NCI-H526 treated with DMSO at 0.1 percent for 48 hours (cell line): Measurements from ENCODE around the gene SSNA1.
"Not testable (repeated sequence)": the region's sequence is repeated elsewhere in the genome, so short reads cannot be mapped to it uniquely, and the experiment has no call there.

Source experiments
- DNase-seq: peaks from one replicate; lab custom pipeline; 2025; lab: John Stamatoyannopoulos, UW

Gene SSNA1

DNA sequence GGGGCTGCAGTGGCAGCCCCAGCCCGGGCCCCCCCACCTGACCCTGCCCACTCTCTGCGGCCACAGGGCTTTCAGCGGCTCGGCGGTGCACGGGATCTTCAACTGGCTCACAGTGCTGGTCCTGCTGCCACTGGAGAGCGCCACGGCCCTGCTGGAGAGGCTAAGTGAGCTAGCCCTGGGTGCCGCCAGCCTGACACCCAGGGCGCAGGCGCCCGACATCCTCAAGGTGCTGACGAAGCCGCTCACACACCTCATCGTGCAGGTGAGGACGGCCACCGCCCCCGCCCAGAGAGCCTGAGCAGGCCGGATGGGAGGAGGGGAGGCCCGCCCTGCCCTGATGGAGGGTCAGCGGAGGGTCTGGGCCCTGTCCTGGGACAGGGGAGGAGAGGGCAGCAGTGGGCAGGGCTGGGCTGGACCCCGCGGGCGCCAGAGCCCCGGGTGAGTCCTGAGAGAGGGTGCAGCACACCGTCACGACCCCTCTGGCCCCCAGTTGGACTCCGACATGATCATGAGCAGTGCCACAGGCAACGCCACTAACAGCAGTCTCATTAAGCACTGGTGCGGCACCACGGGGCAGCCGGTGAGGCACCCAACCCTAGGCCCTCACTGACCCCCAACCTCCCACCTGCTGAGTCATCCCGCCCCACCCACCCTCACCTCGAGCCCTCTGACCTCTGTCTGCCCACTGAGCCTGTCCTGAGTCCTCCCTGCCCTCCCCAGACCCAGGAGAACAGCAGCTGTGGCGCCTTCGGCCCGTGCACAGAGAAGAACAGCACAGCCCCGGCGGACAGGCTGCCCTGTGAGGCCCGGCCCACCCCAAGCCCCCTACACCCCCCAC, 44.9 kb downstream of the SSNA1 start:
- DNase-seq = no peak

DNA sequence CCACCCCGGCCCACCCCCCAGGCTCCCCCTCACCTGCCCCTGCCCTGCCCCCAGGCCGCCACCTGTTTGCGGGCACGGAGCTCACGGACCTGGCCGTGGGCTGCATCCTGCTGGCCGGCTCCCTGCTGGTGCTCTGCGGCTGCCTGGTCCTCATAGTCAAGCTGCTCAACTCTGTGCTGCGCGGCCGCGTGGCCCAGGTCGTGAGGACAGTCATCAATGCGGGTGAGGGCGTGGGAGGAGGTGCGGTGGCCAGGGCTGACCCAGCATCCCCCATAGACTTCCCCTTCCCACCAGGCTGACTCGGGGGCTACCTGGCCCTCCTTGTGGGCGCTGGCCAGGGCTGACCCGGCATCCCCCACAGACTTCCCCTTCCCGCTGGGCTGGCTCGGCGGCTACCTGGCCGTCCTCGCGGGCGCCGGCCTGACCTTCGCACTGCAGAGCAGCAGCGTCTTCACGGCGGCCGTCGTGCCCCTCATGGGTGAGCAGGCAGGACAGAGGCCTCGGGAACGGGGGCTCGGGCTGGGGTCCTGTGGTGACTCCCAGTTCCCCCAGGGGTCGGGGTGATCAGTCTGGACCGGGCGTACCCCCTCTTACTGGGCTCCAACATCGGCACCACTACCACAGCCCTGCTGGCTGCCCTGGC, 45.7 kb downstream of the SSNA1 start:
- no peak for DNase-seq

DNA sequence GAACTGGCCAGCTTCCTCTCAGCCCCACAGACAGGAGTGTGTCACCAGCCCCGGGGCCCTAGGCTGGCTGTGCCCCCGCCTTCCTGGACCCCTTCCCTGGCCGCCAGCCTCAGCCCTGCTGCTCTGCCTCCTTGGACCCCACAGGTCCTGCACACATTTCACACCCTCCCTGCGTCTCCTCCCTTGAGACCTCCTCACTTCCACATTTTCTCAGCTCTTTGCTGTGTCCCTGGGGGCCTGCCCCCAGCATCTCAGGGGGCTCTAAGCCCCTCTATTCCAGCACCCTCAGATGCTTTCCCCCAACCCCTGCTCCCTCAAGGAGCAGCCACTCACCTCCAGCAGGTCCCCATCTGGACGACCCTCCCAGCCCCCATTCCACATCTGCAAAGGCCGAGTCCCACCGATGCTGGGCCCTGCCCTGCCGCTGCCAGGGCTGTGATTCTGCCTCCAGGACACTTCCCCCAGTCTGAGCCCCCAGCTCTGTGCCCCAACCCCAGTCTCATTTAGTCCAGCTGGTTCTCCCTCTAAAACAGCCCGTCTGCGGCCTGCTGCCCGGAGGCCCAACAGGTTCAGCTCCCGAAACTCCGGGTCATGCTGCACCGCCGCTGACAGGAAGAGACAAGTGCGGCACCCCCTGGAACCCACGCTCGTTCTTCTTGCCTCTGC, 46.4 kb downstream of the SSNA1 start:
- DNase-seq = no peak

DNA sequence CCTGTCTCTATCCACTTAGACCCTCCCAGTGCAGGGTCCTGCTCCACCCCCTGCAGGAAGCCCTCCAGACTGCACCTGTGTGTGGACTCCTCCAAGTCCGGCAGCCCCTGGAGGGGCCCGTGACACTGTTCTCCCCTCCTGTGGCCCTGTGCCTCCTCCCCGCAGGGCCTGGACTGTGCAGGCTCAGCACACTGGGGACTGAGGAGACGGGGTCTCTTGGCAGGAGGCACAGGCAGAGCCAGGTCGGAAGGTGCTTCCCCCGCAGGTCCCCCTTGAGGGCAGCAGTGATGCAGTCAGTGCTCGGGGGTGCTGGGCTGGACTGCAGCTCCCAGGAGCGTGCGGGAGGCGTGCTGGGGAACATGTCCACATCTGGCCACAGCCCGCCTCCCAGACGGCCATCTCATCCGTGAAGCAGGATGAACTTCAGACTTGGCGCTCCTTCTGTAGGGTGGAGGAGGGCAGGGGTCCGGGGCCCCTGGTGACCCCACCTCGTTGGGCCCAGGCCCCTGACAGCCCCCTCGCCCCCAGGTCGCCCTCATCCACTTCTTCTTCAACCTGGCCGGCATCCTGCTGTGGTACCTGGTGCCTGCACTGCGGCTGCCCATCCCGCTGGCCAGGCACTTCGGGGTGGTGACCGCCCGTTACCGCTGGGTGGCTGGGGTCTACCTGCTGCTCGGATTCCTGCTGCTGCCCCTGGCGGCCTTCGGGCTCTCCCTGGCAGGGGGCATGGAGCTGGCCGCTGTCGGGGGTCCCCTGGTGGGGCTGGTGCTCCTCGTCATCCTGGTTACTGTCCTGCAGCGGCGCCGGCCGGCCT, 47.2 kb downstream of the SSNA1 start:
- DNase-seq = no peak

DNA sequence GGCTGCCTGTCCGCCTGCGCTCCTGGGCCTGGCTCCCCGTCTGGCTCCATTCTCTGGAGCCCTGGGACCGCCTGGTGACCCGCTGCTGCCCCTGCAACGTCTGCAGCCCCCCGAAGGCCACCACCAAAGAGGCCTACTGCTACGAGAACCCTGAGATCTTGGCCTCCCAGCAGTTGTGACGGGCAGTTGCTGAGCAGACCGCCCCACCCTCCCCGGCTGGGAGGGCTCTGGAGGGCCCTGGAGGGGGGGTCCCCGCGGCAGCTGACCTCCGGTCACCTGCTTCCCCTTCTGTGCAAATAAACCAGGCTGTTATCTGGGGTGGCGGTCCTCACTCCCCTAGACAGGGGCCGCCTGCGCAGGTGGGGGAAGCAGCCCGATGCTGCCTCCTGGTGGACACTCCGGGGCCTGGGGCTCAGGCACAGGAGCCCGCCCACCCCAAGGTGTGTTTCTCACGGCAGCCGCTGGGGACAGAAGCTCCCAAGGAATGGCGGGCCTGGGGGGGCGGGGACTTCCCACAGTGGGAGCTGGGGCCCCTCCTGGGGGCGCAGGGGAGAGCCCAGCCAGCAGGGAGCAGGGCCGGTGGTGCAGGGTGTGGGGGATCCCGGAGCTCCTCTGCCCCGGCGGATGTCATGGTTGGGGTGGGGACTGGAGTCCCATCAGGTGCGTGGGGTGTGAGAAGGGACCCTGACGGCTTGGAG, 47.9 kb downstream of the SSNA1 start:
- DNase-seq = peak; percentile 12

DNA sequence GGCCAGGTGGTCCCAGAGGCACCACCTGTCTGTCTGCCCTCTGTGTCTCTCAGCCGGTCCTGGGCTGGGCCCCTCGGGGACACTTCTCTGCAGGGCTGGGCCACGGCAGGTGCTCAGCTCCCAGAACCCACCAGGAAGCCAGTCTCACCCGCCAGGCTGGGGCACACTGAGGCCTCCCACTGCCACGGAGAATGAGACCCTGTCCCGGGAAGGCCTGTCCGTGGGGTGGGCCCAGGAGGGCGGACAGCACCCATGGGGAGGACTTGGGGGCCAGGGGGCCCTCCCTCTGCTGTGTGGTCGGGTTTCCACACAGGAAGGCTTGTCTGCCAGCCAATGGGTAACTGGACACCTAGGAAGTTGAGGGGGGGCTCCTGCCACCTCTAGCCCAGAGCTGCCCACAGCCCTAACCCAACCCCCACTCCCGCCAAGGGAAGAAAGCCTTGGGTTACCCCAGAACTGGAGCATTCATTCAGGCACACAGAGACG, 48.5 kb downstream of the SSNA1 start:
- no peak for DNase-seq

DNA sequence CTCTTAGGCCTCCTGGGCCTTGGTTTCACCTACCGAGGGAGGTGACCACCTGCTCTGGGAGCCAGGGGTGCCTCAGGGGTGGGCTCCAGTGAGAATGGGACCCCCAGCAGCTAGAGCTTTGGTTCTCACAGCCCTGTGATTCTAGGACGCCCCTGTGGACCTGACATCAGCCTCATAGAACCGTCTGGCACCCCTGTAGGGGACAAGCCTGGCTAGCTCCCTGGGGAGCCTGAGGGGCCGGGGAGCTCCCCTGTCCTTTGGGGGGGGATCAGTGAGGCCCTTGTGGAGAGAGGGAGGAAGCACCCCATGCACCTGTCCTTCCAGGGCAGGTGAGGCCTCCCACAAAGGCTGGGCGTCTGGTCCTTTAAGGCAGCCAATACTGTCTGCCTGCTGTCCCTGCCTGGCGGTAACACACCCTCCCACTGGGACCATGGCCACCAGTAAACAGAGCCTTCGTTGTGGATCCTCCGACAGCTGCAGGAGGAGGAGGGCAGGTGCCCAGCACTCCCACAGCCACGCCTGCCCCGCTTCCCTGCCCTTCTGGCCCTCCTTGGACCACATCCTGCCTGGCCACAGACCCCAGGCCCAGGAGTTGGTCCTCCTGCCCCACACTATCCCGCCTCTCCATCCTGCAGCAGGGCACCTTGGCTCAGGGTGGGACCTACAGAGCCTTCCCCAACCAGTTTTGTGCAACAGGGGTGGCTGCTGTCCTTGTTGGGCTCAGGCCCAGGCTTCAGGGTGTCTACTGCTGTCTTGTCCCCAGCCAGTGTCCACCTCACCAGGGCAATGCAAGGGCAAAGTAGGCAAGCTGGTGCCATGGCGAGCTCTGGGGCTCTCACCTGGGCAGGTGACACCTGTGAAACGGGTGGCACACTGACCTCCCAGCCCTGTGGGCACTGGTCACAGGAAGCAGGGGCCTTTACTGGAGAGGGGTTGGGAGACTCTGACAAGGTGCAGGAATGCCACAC, 49.6 kb downstream of the SSNA1 start:
- DNase-seq = peak; percentile 12

DNA sequence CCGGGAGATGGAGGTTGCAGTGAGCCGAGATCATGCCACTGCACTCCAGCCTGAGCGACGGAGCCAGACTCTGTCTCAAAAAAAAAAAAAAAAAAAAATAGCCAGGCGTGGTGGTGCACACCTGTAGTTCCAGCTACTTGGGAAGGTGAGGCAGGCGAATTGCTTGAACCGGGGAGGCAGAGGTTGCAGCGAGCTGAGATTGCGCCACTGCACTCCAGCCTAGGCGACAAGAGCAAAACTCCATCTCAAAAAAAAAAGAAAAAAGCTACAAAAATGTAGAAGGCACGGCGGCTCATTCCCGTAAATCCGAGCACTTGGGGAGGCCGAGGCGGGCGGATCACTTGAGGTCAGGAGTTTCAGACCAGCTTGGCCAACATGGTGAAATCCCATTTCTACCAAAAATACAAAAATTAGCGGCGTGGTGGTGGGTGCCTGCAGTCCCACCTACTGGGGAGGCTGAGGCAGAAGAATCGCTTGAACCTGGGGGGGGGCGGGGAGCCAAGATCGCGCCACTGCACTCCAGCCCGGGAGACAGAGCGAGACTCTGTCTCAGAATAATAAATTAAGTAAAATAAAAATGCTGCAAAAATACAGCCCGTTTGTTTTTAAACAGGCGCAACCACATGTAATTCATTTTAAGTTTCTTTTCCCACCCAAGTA, 51.2 kb downstream of the SSNA1 start:
- not testable (repeated sequence) for DNase-seq
